K562 (cell line): ENCODE measurements around the gene C1orf56. TPM values are rescaled to one million over a fixed set of nuclear protein-coding genes. Genes with fewer than 3 reads are reported as not detected.

Experiments
- CC2D1A ChIP-seq: fragments of 450-650 bp; IDR thresholded peaks from 2 replicates; pipeline ENCODE4 v1.6.1; 2017; ENCODE audit warnings: mild to moderate bottlenecking
- CHD2 ChIP-seq: IDR thresholded peaks from 2 replicates; pipeline ENCODE4 v1.6.1; 2011; ENCODE audit warnings: low read depth, low read length
- FOXA3 ChIP-seq, 2 experiments: fragments of 450-650 bp in 1 of 2; sonication (generic) in 1 of 2; formaldehyde crosslinking; IDR thresholded peaks in 1 of 2; conservative IDR thresholded peaks in 1 of 2; 2 replicates each; pipeline versions ENCODE4 v1.4.0 to v1.8.0; 2020 to 2022; ENCODE audit warnings: mild to moderate bottlenecking in 2 of 2, missing genetic modification reagents in 1 of 2
- JUN ChIP-seq, 2 experiments: sonication (generic) in 1 of 2; formaldehyde crosslinking in 1 of 2; IDR thresholded peaks; 2 replicates each; pipeline versions ENCODE4 v1.6.1 to v1.8.0; 2012 to 2022; ENCODE audit warnings: borderline replicate concordance in 2 of 2, mild to moderate bottlenecking in 2 of 2, improper control_type of control experiment in 1 of 2, low read depth in 1 of 2, low read length in 1 of 2, missing genetic modification reagents in 1 of 2
- KAT7 ChIP-seq: sonication (generic); formaldehyde crosslinking; IDR thresholded peaks from 2 replicates; pipeline ENCODE4 v1.8.0; 2022; ENCODE audit warnings: missing genetic modification reagents, mild to moderate bottlenecking, borderline replicate concordance
- MEF2D ChIP-seq: conservative IDR thresholded peaks from 2 replicates; pipeline ENCODE4 v1.6.1; 2016; ENCODE audit warnings: low read depth, missing genetic modification characterization, missing compliant biosample characterization
- RBBP5 ChIP-seq: fragments of 200-600 bp; sonication (generic); IDR thresholded peaks from 2 replicates; pipeline ENCODE4 v1.6.1; 2012; ENCODE audit warnings: borderline replicate concordance, mild to moderate bottlenecking, low read length, control low read depth, inconsistent platforms; ENCODE audit not compliant: insufficient read depth, poor library complexity, severe bottlenecking
- RBM25 ChIP-seq: fragments of 200-400 bp; formaldehyde crosslinking; IDR thresholded peaks from 2 replicates; pipeline ENCODE4 v1.6.1; 2018; ENCODE audit warnings: low read length, low read depth, moderate library complexity; ENCODE audit not compliant: severe bottlenecking
- SMAD3 ChIP-seq: fragments of 450-650 bp; formaldehyde crosslinking; conservative IDR thresholded peaks from 2 replicates; pipeline ENCODE4 v1.4.0; 2020; ENCODE audit warnings: mild to moderate bottlenecking
- SREBF2 ChIP-seq: sonication (generic); formaldehyde crosslinking; IDR thresholded peaks from 2 replicates; pipeline ENCODE4 v1.4.0; 2020; ENCODE audit warnings: mild to moderate bottlenecking, missing genetic modification reagents
- polyA plus RNA-seq, 8 experiments: library from polyadenylated mRNA; depleted of rRNA in 4 of 8; stranded (reverse) in 5 of 8; unstranded in 3 of 8; fragments of >200 nt; fragmentation: Nextera tagmentation in 2 of 8; fragmentation: Illumina TruSeq in 1 of 8; extraction: Ambion mirVana in 2 of 8; extraction: Trizol in 1 of 8; gene quantifications; 2 replicates each; pipeline versions ENCODE4 v1.2.1 to v1.2.3, GENCODE V29; 2011 to 2014; ENCODE audit warnings: inconsistent platforms in 1 of 8, missing spikeins in 1 of 8
- total RNA-seq, 7 experiments: library from RNA; depleted of rRNA in 6 of 7; stranded (reverse); fragments of >200 nt in 6 of 7; fragmentation: Illumina TruSeq in 2 of 7; extraction: Trizol in 2 of 7; gene quantifications; 2 replicates each; pipeline versions ENCODE4 v1.2.1 to v1.2.3, GENCODE V29; 2011 to 2021; ENCODE audit warnings: low replicate concordance in 1 of 7
- TF ChIP-seq, protein P1 (sequence below), 2 experiments: fragments of 450-650 bp; IDR thresholded peaks; 2 replicates each; pipeline ENCODE4 v1.6.1; 2016; ENCODE audit warnings: mild to moderate bottlenecking in 2 of 2, borderline replicate concordance in 1 of 2, low read depth in 1 of 2, moderate library complexity in 1 of 2
- TF ChIP-seq, protein P2 (sequence below): sonication (generic); formaldehyde crosslinking; IDR thresholded peaks from 2 replicates; pipeline ENCODE4 v1.5.0; 2020; ENCODE audit warnings: missing genetic modification reagents
- TF ChIP-seq, protein P3 (sequence below): fragments of 200-800 bp; sonication (Bioruptor generic); IDR thresholded peaks from 2 replicates; pipeline ENCODE4 v1.6.1; 2017; ENCODE audit warnings: missing genetic modification characterization, missing compliant biosample characterization

C1orf56 gene
- total and polyA plus RNA-seq, 9 of the 15 experiments (the other 6 are each of a cell fraction or from before 2014, with no cell fraction given) = 0.18 to 15.7 (median 1.1) TPM

DNA sequence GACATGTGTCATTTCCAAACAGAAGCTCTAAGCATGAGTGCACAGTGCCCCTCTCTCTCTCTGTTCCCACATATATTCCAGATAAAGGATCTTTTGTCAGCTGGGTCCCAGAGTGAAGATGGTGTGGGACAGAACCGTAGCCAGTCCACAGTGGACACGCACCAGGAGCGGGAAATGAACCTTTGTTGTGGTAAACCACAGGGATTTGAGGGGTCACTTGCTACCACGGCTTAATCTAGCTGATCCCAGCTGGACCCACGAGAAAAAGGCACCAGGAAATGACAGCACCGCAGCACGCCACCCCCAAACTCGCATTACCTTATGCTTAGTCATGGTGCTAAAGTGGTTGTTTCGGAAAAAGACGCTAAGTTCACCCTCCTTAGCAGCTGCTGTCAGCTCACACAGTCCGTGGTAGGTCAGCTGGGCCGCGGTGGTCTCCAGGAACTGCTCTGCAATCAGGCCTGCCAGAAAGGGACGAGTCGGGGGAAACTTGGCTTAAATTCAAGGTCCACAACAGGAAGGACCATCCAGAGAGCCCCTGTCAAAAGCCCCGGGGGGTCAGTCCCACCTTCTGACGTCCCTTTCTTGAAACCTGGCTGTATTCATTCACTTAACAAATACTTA lies 48.4 kb upstream of the C1orf56 start (continued):
- TF ChIP-seq, protein P1, sequence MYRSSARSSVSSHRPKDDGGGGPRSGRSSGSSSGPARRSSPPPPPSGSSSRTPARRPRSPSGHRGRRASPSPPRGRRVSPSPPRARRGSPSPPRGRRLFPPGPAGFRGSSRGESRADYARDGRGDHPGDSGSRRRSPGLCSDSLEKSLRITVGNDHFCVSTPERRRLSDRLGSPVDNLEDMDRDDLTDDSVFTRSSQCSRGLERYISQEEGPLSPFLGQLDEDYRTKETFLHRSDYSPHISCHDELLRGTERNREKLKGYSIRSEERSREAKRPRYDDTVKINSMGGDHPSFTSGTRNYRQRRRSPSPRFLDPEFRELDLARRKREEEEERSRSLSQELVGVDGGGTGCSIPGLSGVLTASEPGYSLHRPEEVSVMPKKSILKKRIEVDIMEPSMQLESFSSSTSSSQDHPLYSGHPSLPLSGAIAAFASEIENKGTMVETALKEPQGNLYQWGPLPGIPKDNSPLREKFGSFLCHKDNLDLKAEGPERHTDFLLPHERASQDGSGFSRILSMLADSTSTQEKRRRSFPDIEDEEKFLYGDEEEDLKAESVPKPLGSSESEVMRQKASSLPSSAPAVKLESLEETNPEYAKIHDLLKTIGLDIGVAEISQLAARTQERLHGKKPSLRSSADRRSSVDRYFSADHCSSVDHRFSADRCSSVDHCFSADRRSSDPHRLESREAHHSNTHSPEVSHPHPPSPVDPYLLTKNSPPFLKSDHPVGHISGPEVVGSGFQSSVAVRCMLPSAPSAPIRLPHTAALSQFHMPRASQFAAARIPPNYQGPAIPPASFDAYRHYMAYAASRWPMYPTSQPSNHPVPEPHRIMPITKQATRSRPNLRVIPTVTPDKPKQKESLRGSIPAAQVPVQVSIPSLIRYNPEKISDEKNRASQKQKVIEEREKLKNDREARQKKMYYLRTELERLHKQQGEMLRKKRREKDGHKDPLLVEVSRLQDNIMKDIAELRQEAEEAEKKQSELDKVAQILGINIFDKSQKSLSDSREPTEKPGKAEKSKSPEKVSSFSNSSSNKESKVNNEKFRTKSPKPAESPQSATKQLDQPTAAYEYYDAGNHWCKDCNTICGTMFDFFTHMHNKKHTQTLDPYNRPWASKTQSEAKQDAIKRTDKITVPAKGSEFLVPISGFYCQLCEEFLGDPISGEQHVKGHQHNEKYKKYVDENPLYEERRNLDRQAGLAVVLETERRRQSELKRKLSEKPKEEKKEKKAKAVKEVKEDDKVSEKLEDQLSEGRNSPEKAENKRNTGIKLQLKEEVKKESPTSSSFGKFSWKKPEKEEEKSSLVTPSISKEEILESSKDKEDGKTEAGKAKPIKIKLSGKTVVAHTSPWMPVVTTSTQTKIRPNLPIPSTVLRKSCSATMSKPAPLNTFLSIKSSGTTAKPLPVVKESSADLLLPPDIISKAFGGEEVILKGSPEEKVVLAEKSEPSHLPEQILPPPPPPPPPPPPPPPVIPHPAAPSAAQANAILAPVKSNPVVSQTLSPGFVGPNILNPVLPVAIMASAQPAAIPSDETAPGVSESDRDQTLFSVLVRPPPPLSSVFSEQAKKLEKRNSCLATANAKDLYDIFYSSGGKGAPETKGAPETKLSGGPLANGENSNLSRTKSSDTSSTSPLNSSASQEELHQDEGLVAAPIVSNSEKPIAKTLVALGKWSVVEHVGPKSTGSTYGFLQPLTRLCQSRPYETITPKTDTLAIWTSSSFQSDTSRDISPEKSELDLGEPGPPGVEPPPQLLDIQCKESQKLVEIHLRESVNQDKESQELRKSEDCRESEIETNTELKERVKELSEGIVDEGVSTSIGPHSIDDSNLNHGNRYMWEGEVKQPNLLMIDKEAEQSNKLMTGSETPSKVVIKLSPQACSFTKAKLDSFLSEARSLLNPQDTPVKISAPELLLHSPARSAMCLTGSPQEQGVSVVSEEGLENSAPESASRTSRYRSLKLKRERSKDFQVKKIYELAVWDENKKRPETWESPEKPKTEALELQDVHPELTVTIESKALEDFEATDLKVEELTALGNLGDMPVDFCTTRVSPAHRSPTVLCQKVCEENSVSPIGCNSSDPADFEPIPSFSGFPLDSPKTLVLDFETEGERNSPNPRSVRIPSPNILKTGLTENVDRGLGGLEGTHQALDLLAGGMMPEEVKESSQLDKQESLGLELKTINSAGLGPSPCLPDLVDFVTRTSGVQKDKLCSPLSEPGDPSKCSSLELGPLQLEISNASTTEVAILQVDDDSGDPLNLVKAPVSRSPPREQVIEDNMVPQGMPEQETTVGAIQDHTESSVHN (IDR thresholded peaks at IDR 0.05; ENCODE audit: borderline replicate concordance in 1 of 2, low read depth in 1 of 2) = peak in 1 of 2 experiments; percentile 81; a peak in 2 of 4 replicates
- TF ChIP-seq CC2D1A (0 out of 2 replicates have a peak, but pooled peaks have one; percentile 15), CHD2 (no peak), SREBF2 (CRISPR knock-in tag) (no peak; the same call in 1 of the 2 replicates), RBM25 (no peak), JUN (IDR thresholded peaks at IDR 0.05; ENCODE audit: borderline replicate concordance, low read depth, low read length) (peak; percentile 74; the same call in 1 of the 2 replicates), JUN (CRISPR knock-in tag; IDR thresholded peaks at IDR 0.05; ENCODE audit: borderline replicate concordance) (no peak), KAT7 (no peak), MEF2D (peak; percentile 55; the same call in 1 of the 2 replicates), FOXA3 (CRISPR knock-in tag; conservative IDR thresholded peaks at IDR 0.05 in 1 of 2, IDR thresholded peaks at IDR 0.05 in 1 of 2) (no peak), SMAD3 (CRISPR knock-in tag) (peak; percentile 42; the same call in 1 of the 2 replicates), RBBP5 (peak; percentile 54)
- TF ChIP-seq, protein P2, sequence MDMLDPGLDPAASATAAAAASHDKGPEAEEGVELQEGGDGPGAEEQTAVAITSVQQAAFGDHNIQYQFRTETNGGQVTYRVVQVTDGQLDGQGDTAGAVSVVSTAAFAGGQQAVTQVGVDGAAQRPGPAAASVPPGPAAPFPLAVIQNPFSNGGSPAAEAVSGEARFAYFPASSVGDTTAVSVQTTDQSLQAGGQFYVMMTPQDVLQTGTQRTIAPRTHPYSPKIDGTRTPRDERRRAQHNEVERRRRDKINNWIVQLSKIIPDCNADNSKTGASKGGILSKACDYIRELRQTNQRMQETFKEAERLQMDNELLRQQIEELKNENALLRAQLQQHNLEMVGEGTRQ = no peak
- TF ChIP-seq, protein P3, sequence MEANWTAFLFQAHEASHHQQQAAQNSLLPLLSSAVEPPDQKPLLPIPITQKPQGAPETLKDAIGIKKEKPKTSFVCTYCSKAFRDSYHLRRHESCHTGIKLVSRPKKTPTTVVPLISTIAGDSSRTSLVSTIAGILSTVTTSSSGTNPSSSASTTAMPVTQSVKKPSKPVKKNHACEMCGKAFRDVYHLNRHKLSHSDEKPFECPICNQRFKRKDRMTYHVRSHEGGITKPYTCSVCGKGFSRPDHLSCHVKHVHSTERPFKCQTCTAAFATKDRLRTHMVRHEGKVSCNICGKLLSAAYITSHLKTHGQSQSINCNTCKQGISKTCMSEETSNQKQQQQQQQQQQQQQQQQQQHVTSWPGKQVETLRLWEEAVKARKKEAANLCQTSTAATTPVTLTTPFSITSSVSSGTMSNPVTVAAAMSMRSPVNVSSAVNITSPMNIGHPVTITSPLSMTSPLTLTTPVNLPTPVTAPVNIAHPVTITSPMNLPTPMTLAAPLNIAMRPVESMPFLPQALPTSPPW = peak; percentile 24; the same call in 1 of the 2 replicates
